ENCODE data around the gene MPL. TPM values are rescaled to one million over a fixed set of nuclear protein-coding genes. Genes with fewer than 3 reads are reported as not detected.

Gene MPL
- total and polyA plus RNA-seq, 2 of the 13 experiments (the other 11 are each of a cell fraction or from before 2014, with no cell fraction given): not detected

DNA sequence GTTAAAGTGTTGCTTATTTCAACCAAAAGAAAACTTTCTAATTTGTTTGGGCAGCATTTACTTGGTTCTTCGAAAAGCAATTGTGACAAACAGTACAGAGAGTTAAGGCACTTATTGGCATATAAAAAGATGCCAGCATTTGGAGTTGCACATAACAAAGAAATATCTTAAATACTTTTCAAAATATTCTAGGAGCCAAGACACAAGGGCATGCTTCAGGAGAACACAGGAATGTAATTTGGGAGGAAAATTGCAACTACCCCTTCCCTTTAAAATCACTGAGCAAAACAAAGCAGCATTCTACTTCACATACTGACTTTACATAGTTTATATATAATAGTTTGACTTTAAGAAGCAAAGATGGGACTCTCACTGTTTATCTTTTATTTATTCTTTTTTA is 41.4 kb upstream of the MPL start:
- TF ChIP-seq POLR2AphosphoS5 (IDR thresholded peaks at IDR 0.05; ENCODE audit: low read depth, low read length) (no peak), ZNF629 (CRISPR knock-in tag; conservative IDR thresholded peaks at IDR 0.05) (no peak), RARA (CRISPR knock-in tag; IDR thresholded peaks at IDR 0.05) (no peak), NCOA2 (CRISPR knock-in tag; IDR thresholded peaks at IDR 0.05) (no peak), GATA4 (IDR thresholded peaks at IDR 0.05; ENCODE audit: borderline replicate concordance, low read depth) (no peak), GATAD2A (CRISPR knock-in tag; IDR thresholded peaks at IDR 0.05) (no peak), KLF15 (CRISPR knock-in tag; IDR thresholded peaks at IDR 0.05; ENCODE audit: borderline replicate concordance) (no peak), MZF1 (CRISPR knock-in tag; IDR thresholded peaks at IDR 0.05; ENCODE audit: borderline replicate concordance) (no peak), TBX2 (CRISPR knock-in tag; IDR thresholded peaks at IDR 0.05; ENCODE audit: borderline replicate concordance) (no peak), REXO4 (CRISPR knock-in tag; IDR thresholded peaks at IDR 0.05; ENCODE audit: borderline replicate concordance) (no peak)
- TF ChIP-seq, protein P1, sequence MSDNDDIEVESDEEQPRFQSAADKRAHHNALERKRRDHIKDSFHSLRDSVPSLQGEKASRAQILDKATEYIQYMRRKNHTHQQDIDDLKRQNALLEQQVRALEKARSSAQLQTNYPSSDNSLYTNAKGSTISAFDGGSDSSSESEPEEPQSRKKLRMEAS (IDR thresholded peaks at IDR 0.05): no peak
- in situ Hi-C loops (cut with HindIII; ENCODE audit: extremely low pct_ligation_motif_present, low pct_unique_long_range_greater_than_20kb) (no loop called here), intact Hi-C loops (cut with micrococcal nuclease; ENCODE audit: unreplicated experiment) (no loop called here)
- H3K79me2 ChIP-seq (ENCODE audit: insufficient read depth, low read length): no peaks in the 10 kb centered on the region
- no TSS peak for BruUV-seq (replicated peaks)
- no peak overlapping the region for H3K4me3 ChIP-seq (replicated peaks in 1 of 3; ENCODE audit: insufficient read depth in 1 of 3, low read depth in 2 of 3, low read length in 3 of 3)
- H3K9me3 ChIP-seq (ENCODE audit: low read length): no peaks in the 10 kb centered on the region
- H2AFZ ChIP-seq (ENCODE audit: low read length): no peak overlapping the region
- peaks cover 9% of the 10 kb centered on the region; the same call in 1 of the 2 replicates for H3K4me1 ChIP-seq (ENCODE audit: insufficient read depth, low read length)
- FAIRE-seq (no peak), ATAC-seq (no peak), DNase-seq (ENCODE audit: low spot score) (no peak)
- H4K20me1 ChIP-seq (ENCODE audit: insufficient read depth, low read length): no peaks in the 10 kb centered on the region
- ChIA-PET POLR2A (interaction anchor here (0.6 kb wide), 1 partner anchor 15 kb away, joined by 6 read pairs; no protein-coding TSS in a partner anchor), CTCF (ENCODE audit: low intra/inter-chr PET ratio, low total read pairs) (no interaction called here)
- no peak overlapping the region for H3K4me2 ChIP-seq (ENCODE audit: low read depth, low read length)
- H3K27me3 ChIP-seq (ENCODE audit: control insufficient read depth in 1 of 2, insufficient read depth in 2 of 2, low read length in 2 of 2): peaks cover 0 to 33% of the 10 kb centered on the region in 2 experiments; a peak in 3 of 5 replicates
- H3K27ac ChIP-seq (ENCODE audit: extremely low read length, insufficient read depth, low read length): no peak overlapping the region
- 31% methylated on average over 1 of the region's 1 CpG for WGBS (ENCODE audit: low lambda C conversion rate)
- H3K9ac ChIP-seq (ENCODE audit: insufficient read depth, low read depth, low read length): no peak overlapping the region
- H3K36me3 ChIP-seq (replicated peaks in 1 of 2; ENCODE audit: control insufficient read depth in 1 of 2, insufficient read depth in 2 of 2, low read length in 2 of 2): no peaks in the 10 kb centered on the region

DNA sequence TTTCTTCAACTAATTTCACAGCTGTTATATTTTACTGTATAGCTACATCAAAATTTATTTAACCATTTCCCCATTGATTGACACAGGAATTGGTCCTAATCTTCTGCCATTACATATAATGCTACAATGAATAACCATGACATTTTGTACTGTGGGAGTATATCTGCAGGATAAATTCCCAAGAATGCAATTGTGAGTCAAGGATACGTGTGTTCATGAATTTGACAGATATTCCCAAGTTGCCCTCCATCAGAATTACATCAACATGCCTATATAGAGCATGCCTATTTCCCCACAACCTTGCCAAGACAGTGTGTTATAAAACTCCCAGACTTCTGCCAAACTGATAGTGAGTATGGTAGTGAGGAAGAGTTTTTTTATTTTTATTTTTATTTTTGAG is 39.6 kb upstream of the MPL start:
- H3K27me3 ChIP-seq (ENCODE audit: control insufficient read depth in 1 of 2, insufficient read depth in 2 of 2, low read length in 2 of 2): peaks cover 0 to 17% of the 10 kb centered on the region in 2 experiments; a peak in 3 of 5 replicates
- H3K4me1 ChIP-seq (ENCODE audit: insufficient read depth, low read length): peaks cover 19% of the 10 kb centered on the region
- H3K79me2 ChIP-seq (ENCODE audit: insufficient read depth, low read length): no peaks in the 10 kb centered on the region
- no peaks in the 10 kb centered on the region for H3K9me3 ChIP-seq (ENCODE audit: low read length)
- ATAC-seq (no peak), FAIRE-seq (no peak), DNase-seq (ENCODE audit: low spot score) (no peak)
- H3K9ac ChIP-seq (ENCODE audit: insufficient read depth, low read depth, low read length): no peak overlapping the region
- POLR2A ChIA-PET: no interaction called here
- no TSS peak for BruUV-seq (replicated peaks)
- H2AFZ ChIP-seq (ENCODE audit: low read length): no peak overlapping the region
- no peaks in the 10 kb centered on the region for H3K36me3 ChIP-seq (replicated peaks in 1 of 2; ENCODE audit: control insufficient read depth in 1 of 2, insufficient read depth in 2 of 2, low read length in 2 of 2)
- intact Hi-C loops (cut with micrococcal nuclease; ENCODE audit: unreplicated experiment) (no loop called here), in situ Hi-C loops (cut with HindIII; ENCODE audit: extremely low pct_ligation_motif_present, low pct_unique_long_range_greater_than_20kb) (no loop called here)
- 25% methylated on average over 1 of the region's 1 CpG for WGBS (ENCODE audit: low lambda C conversion rate)
- no peaks in the 10 kb centered on the region for H4K20me1 ChIP-seq (ENCODE audit: insufficient read depth, low read length)
- CTCF ChIA-PET (ENCODE audit: low intra/inter-chr PET ratio, low total read pairs): no interaction called here
- no peak overlapping the region for H3K4me2 ChIP-seq (ENCODE audit: low read depth, low read length)
- no peak for TF ChIP-seq TGIF2 (CRISPR knock-in tag; IDR thresholded peaks at IDR 0.05)
- TF ChIP-seq HNRNPLL (IDR thresholded peaks at IDR 0.05; ENCODE audit: low read depth, low read length, poor library complexity, severe bottlenecking): no peak
- TF ChIP-seq MATR3 (CRISPR knock-in tag; IDR thresholded peaks at IDR 0.05): no peak
- TF ChIP-seq NBN (conservative IDR thresholded peaks at IDR 0.05): no peak
- TF ChIP-seq SMARCE1 (IDR thresholded peaks at IDR 0.05; ENCODE audit: borderline replicate concordance): no peak
- TF ChIP-seq, protein P2, sequence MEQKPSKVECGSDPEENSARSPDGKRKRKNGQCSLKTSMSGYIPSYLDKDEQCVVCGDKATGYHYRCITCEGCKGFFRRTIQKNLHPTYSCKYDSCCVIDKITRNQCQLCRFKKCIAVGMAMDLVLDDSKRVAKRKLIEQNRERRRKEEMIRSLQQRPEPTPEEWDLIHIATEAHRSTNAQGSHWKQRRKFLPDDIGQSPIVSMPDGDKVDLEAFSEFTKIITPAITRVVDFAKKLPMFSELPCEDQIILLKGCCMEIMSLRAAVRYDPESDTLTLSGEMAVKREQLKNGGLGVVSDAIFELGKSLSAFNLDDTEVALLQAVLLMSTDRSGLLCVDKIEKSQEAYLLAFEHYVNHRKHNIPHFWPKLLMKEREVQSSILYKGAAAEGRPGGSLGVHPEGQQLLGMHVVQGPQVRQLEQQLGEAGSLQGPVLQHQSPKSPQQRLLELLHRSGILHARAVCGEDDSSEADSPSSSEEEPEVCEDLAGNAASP (CRISPR knock-in tag; IDR thresholded peaks at IDR 0.05; ENCODE audit: borderline replicate concordance): no peak
- H3K27ac ChIP-seq (ENCODE audit: extremely low read length, insufficient read depth, low read length): no peak overlapping the region
- H3K4me3 ChIP-seq (replicated peaks in 1 of 3; ENCODE audit: insufficient read depth in 1 of 3, low read depth in 2 of 3, low read length in 3 of 3): no peak overlapping the region

Measured in HepG2 (cell line).